HCT116 (cell line): ENCODE results near the gene PGBD1. TPM values are rescaled to one million over a fixed set of nuclear protein-coding genes. Genes with fewer than 3 reads are reported as not detected.
"Not testable (repeated sequence)": the region's sequence is repeated elsewhere in the genome, so short reads cannot be mapped to it uniquely, and the experiment has no call there.

Source experiments
- ATAC-seq: fragments of 200-7000 bp; cut with Tn5 transposase; 2 replicates; pipeline ENCODE4 v1.9.1; 2020; ENCODE audit warnings: mild to moderate bottlenecking, moderate library complexity
- BruUV-seq: library from RNA; stranded (reverse); fragments of 400-500 nt; replicated peaks from 2 replicates; lab custom pipeline; 2021; lab: Mats Ljungman, UMichigan
- CTCF ChIA-PET: fragments of 300-600 bp; sonication (Branson Sonifier 250); formaldehyde crosslinking; loops from one replicate; lab custom pipeline; 2021; ENCODE audit warnings: antibody characterized with exemption; lab: Charles Lee
- POLR2A ChIA-PET: fragments of 300-600, 350-600 bp; sonication (Branson Sonifier 250); formaldehyde crosslinking; loops from one replicate; lab custom pipeline; 2021; ENCODE audit warnings: antibody characterized with exemption; lab: Charles Lee
- RAD21 ChIA-PET, 2 experiments: fragments of 300-600 bp; sonication (Branson Sonifier 250); formaldehyde crosslinking; loops; one replicate each; lab custom pipeline; 2023; ENCODE audit warnings: low total read pairs in 2 of 2; ENCODE audit not compliant: uncharacterized antibody in 2 of 2, unreplicated experiment in 2 of 2, low non-redundant PET in 1 of 2; lab: Charles Lee
- DNase-seq: peaks from one replicate; pipeline ENCODE4 v3.0.0-alpha.2; 2010; ENCODE audit warnings: low read depth, low spot score
- H2AFZ ChIP-seq: fragments of 200-600 bp; shearing (Covaris generic), sonication (generic); 2 replicates; pipeline ENCODE4 v1.6.1; 2017; ENCODE audit warnings: low read depth, mixed run types, mixed read lengths, antibody characterized with exemption, low read length; ENCODE audit not compliant: poor library complexity, severe bottlenecking
- H3K27ac ChIP-seq: 2 replicates; pipeline ENCODE4 v1.5.1; 2012; ENCODE audit warnings: low read depth, low read length
- H3K27me3 ChIP-seq: fragments of 200-600 bp; sonication (generic); 2 replicates; pipeline ENCODE4 v1.6.1; 2016; ENCODE audit warnings: mixed run types, low read length, mixed read lengths; ENCODE audit not compliant: insufficient read depth
- H3K36me3 ChIP-seq, 2 experiments: fragments of 200-500 bp in 1 of 2; fragments of 200-600 bp in 1 of 2; sonication (Bioruptor generic) in 1 of 2; sonication (generic) in 1 of 2; 2 replicates each; pipeline versions ENCODE4 v1.5.1 to v1.6.1; 2014 to 2016; ENCODE audit warnings: low read length in 2 of 2, inconsistent platforms in 1 of 2, mixed read lengths in 1 of 2, mixed run types in 1 of 2; ENCODE audit not compliant: insufficient read depth in 2 of 2, control insufficient read depth in 1 of 2
- H3K4me1 ChIP-seq, 2 experiments: fragments of 200-600 bp in 1 of 2; sonication (generic) in 1 of 2; 2 replicates each; pipeline versions ENCODE4 v1.5.1 to v1.6.1; 2012 to 2017; ENCODE audit warnings: low read length in 2 of 2, inconsistent platforms in 1 of 2, mild to moderate bottlenecking in 1 of 2, mixed read lengths in 1 of 2, mixed run types in 1 of 2, moderate library complexity in 1 of 2; ENCODE audit not compliant: insufficient read depth in 2 of 2, control insufficient read depth in 1 of 2
- H3K4me2 ChIP-seq: fragments of 200-600 bp; sonication (generic); 2 replicates; pipeline ENCODE4 v1.6.1; 2017; ENCODE audit warnings: mixed run types, low read length, mixed read lengths
- H3K4me3 ChIP-seq, 2 experiments: fragments of 200-600 bp in 1 of 2; sonication (generic) in 1 of 2; replicated peaks in 1 of 2; 2 replicates each; pipeline ENCODE4 v1.5.1; 2011 to 2016; ENCODE audit warnings: low read length in 2 of 2, control low read depth in 1 of 2, low read depth in 1 of 2, mild to moderate bottlenecking in 1 of 2, mixed read lengths in 1 of 2, mixed run types in 1 of 2
- H3K79me2 ChIP-seq: fragments of 200-600 bp; sonication (generic); 2 replicates; pipeline ENCODE4 v1.6.1; 2017; ENCODE audit warnings: mild to moderate bottlenecking, mixed run types, low read length, moderate library complexity, mixed read lengths; ENCODE audit not compliant: insufficient read depth
- H3K9ac ChIP-seq: fragments of 200-600 bp; sonication (generic); 2 replicates; pipeline ENCODE4 v1.6.1; 2016; ENCODE audit warnings: low read length, mixed read lengths
- H3K9me2 ChIP-seq: fragments of 200-600 bp; sonication (generic), shearing (Covaris generic); 2 replicates; pipeline ENCODE4 v1.6.1; 2017; ENCODE audit warnings: mixed run types, mild to moderate bottlenecking, moderate library complexity; ENCODE audit not compliant: insufficient read depth
- H3K9me3 ChIP-seq, 2 experiments: fragments of 200-500 bp in 1 of 2; fragments of 200-600 bp in 1 of 2; sonication (Bioruptor generic) in 1 of 2; sonication (generic) in 1 of 2; 2 replicates each; pipeline ENCODE4 v1.6.1; 2014 to 2017; ENCODE audit warnings: low read length in 2 of 2, mixed read lengths in 2 of 2, inconsistent platforms in 1 of 2, low read depth in 1 of 2, mild to moderate bottlenecking in 1 of 2, mixed run types in 1 of 2, moderate library complexity in 1 of 2; ENCODE audit not compliant: control insufficient read depth in 1 of 2, insufficient read depth in 1 of 2
- H4K20me1 ChIP-seq: fragments of 200-600 bp; sonication (generic), shearing (Covaris generic); 2 replicates; pipeline ENCODE4 v1.6.1; 2017; ENCODE audit warnings: mixed run types, mild to moderate bottlenecking, moderate library complexity; ENCODE audit not compliant: insufficient read depth
- ATF3 ChIP-seq: IDR thresholded peaks from 2 replicates; pipeline ENCODE4 v1.6.1; 2012
- CEBPB ChIP-seq: IDR thresholded peaks from 2 replicates; pipeline ENCODE4 v1.6.1; 2012; ENCODE audit warnings: low read depth
- SIN3A ChIP-seq: IDR thresholded peaks from 2 replicates; pipeline ENCODE4 v1.6.1; 2012; ENCODE audit warnings: low read depth
- TCF7L2 ChIP-seq: IDR thresholded peaks from 2 replicates; pipeline ENCODE4 v1.7.0; 2011; ENCODE audit warnings: borderline replicate concordance, inconsistent platforms; ENCODE audit not compliant: insufficient read depth, insufficient read length; ENCODE audit errors: extremely low read depth
- ZBTB33 ChIP-seq: IDR thresholded peaks from 2 replicates; pipeline ENCODE4 v1.6.1; 2011; ENCODE audit warnings: mild to moderate bottlenecking, low read length, moderate library complexity; ENCODE audit not compliant: insufficient replicate concordance; ENCODE audit errors: extremely low read depth
- intact Hi-C: fragments of 100-400 bp; cut with micrococcal nuclease; formaldehyde crosslinking; loops from 2 replicates; pipeline ENCODE4 v1.10.0; 2022
- total RNA-seq: library from RNA; stranded (reverse); gene quantifications from one replicate; pipeline ENCODE4 v1.2.1, GENCODE V29; 2021; ENCODE audit not compliant: unreplicated experiment
- TF ChIP-seq, protein P1 (sequence below): IDR thresholded peaks from 2 replicates; pipeline ENCODE4 v1.6.1; 2012; ENCODE audit warnings: low read depth
- TF ChIP-seq, protein P2 (sequence below), 3 experiments: fragments of 200-600 bp in 1 of 3; sonication (generic) in 1 of 3; IDR thresholded peaks in 2 of 3; conservative IDR thresholded peaks in 1 of 3; 2 replicates each; pipeline ENCODE4 v1.5.1; 2012 to 2017; ENCODE audit warnings: low read depth in 2 of 3, low read length in 2 of 3, antibody characterized with exemption in 1 of 3, borderline replicate concordance in 1 of 3, control low read depth in 1 of 3, mild to moderate bottlenecking in 1 of 3, mixed read lengths in 1 of 3, mixed run types in 1 of 3, moderate library complexity in 1 of 3; ENCODE audit not compliant: insufficient read depth in 1 of 3

PGBD1 gene
- total RNA-seq, 1 experiment from 2014 or later: 3.6 TPM

GRCh38 chr6:28303570-28303969, 22.2 kb downstream of the PGBD1 start:
- no peak for DNase-seq
- no peak overlapping the region for H2AFZ ChIP-seq
- H3K9ac ChIP-seq: no peak overlapping the region
- H3K27me3 ChIP-seq: no peaks in the 10 kb centered on the region
- H3K4me3 ChIP-seq: no peak overlapping the region
- ATAC-seq: no peak
- no peak overlapping the region for H3K4me2 ChIP-seq
- no peaks in the 10 kb centered on the region for H4K20me1 ChIP-seq
- RAD21 ChIA-PET: no interaction called here
- no peaks in the 10 kb centered on the region for H3K36me3 ChIP-seq
- TF ChIP-seq, protein P1, sequence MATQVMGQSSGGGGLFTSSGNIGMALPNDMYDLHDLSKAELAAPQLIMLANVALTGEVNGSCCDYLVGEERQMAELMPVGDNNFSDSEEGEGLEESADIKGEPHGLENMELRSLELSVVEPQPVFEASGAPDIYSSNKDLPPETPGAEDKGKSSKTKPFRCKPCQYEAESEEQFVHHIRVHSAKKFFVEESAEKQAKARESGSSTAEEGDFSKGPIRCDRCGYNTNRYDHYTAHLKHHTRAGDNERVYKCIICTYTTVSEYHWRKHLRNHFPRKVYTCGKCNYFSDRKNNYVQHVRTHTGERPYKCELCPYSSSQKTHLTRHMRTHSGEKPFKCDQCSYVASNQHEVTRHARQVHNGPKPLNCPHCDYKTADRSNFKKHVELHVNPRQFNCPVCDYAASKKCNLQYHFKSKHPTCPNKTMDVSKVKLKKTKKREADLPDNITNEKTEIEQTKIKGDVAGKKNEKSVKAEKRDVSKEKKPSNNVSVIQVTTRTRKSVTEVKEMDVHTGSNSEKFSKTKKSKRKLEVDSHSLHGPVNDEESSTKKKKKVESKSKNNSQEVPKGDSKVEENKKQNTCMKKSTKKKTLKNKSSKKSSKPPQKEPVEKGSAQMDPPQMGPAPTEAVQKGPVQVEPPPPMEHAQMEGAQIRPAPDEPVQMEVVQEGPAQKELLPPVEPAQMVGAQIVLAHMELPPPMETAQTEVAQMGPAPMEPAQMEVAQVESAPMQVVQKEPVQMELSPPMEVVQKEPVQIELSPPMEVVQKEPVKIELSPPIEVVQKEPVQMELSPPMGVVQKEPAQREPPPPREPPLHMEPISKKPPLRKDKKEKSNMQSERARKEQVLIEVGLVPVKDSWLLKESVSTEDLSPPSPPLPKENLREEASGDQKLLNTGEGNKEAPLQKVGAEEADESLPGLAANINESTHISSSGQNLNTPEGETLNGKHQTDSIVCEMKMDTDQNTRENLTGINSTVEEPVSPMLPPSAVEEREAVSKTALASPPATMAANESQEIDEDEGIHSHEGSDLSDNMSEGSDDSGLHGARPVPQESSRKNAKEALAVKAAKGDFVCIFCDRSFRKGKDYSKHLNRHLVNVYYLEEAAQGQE: no peak
- TF ChIP-seq CEBPB: no peak
- no peak for TF ChIP-seq ZBTB33
- TF ChIP-seq, protein P2, sequence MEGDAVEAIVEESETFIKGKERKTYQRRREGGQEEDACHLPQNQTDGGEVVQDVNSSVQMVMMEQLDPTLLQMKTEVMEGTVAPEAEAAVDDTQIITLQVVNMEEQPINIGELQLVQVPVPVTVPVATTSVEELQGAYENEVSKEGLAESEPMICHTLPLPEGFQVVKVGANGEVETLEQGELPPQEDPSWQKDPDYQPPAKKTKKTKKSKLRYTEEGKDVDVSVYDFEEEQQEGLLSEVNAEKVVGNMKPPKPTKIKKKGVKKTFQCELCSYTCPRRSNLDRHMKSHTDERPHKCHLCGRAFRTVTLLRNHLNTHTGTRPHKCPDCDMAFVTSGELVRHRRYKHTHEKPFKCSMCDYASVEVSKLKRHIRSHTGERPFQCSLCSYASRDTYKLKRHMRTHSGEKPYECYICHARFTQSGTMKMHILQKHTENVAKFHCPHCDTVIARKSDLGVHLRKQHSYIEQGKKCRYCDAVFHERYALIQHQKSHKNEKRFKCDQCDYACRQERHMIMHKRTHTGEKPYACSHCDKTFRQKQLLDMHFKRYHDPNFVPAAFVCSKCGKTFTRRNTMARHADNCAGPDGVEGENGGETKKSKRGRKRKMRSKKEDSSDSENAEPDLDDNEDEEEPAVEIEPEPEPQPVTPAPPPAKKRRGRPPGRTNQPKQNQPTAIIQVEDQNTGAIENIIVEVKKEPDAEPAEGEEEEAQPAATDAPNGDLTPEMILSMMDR (IDR thresholded peaks at IDR 0.05 in 2 of 3, conservative IDR thresholded peaks at IDR 0.05 in 1 of 3; ENCODE audit: borderline replicate concordance in 1 of 3, insufficient read depth in 1 of 3, low read depth in 2 of 3, low read length in 2 of 3): no peak
- TF ChIP-seq SIN3A: no peak
- TF ChIP-seq TCF7L2: no peak
- TF ChIP-seq ATF3: no peak
- CTCF ChIA-PET: no interaction called here
- no peaks in the 10 kb centered on the region for H3K4me1 ChIP-seq
- no peaks in the 10 kb centered on the region for H3K79me2 ChIP-seq
- H3K9me3 ChIP-seq: no peaks in the 10 kb centered on the region
- BruUV-seq: no TSS peak
- intact Hi-C loops: no loop called here
- H3K27ac ChIP-seq: no peak overlapping the region
- H3K9me2 ChIP-seq: no peaks in the 10 kb centered on the region
- POLR2A ChIA-PET: no interaction called here

GRCh38 chr6:28306363-28306762, 25.0 kb downstream of the PGBD1 start:
- BruUV-seq, H3K9me3 ChIP-seq, H3K9ac ChIP-seq, CTCF ChIA-PET, H3K4me1 ChIP-seq, RAD21 ChIA-PET, H2AFZ ChIP-seq, intact Hi-C loops, H3K36me3 ChIP-seq, DNase-seq, H3K27ac ChIP-seq, H3K4me3 ChIP-seq, H4K20me1 ChIP-seq, H3K4me2 ChIP-seq, ATAC-seq, POLR2A ChIA-PET, H3K9me2 ChIP-seq, H3K27me3 ChIP-seq, H3K79me2 ChIP-seq: not testable (repeated sequence)
